ENCODE results near the gene PAK5. TPM values are rescaled to one million over a fixed set of nuclear protein-coding genes. Genes with fewer than 3 reads are reported as not detected.

Gene PAK5
- total and polyA plus RNA-seq, 10 donors, result not detected

DNA sequence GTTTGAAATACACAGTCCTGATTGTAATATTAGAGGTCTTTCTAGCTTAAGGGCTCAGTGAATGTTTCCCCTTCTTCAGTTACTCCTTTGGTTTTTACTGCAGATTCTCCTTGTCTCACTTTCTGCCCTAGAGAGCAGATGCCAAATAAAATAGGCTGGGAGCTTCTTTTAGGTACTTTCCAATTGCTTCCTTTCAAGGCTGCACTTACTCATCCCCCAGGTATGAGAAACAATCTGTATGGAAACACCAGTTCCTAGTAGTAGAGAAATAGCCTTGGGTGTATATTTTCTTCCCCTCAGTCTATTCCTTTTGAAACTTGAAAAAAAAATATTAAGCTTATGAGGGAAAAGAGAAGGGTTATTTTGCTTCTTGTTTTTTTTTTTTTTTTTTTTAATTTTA, 139.7 kb downstream of the PAK5 start:
- no peak overlapping the region for H3K27ac ChIP-seq
- H3K36me3 ChIP-seq, result no peaks in the 10 kb centered on the region
- intact Hi-C loops (cut with DNase I; ENCODE audit: low total_unique reads), result no loop called here
- H3K9me3 ChIP-seq, result no peaks in the 10 kb centered on the region
- TF ChIP-seq POLR2A (IDR thresholded peaks at IDR 0.05) (no peak), CTCF (IDR thresholded peaks at IDR 0.05 in 8 of 11, conservative IDR thresholded peaks at IDR 0.05 in 3 of 11) (no peak), POLR2AphosphoS5 (IDR thresholded peaks at IDR 0.05) (no peak)
- H3K27me3 ChIP-seq (replicated peaks in 1 of 7), result no peaks in the 10 kb centered on the region
- H3K4me1 ChIP-seq, result no peaks in the 10 kb centered on the region
- H3K4me3 ChIP-seq, result no peak overlapping the region
- no peak for DNase-seq

GRCh38 chr20:9689041-9689440, 149.8 kb downstream of the PAK5 start:
- no peak overlapping the region for H3K27ac ChIP-seq
- intact Hi-C loops (cut with DNase I; ENCODE audit: low total_unique reads), result no loop called here
- TF ChIP-seq CTCF (IDR thresholded peaks at IDR 0.05 in 8 of 11, conservative IDR thresholded peaks at IDR 0.05 in 3 of 11) (no peak), POLR2A (IDR thresholded peaks at IDR 0.05) (no peak), POLR2AphosphoS5 (IDR thresholded peaks at IDR 0.05) (no peak)
- H3K9me3 ChIP-seq, result no peaks in the 10 kb centered on the region
- WGBS, 5 donors, result 46 to 58% (median 49%) methylated on average over 5 of the region's 5 CpGs
- no peaks in the 10 kb centered on the region for H3K4me1 ChIP-seq
- no peak overlapping the region for H3K4me3 ChIP-seq
- H3K36me3 ChIP-seq, result no peaks in the 10 kb centered on the region
- H3K27me3 ChIP-seq (replicated peaks in 1 of 7), result no peaks in the 10 kb centered on the region
- no peak for DNase-seq

GRCh38 chr20:9686866-9687265, 152.0 kb downstream of the PAK5 start:
- Histone ChIP-seq H3K27ac (no peak overlapping the region), H3K27me3 (replicated peaks in 1 of 7) (no peaks in the 10 kb centered on the region), H3K4me3 (no peak overlapping the region), H3K36me3 (no peaks in the 10 kb centered on the region), H3K4me1 (no peaks in the 10 kb centered on the region), H3K9me3 (no peaks in the 10 kb centered on the region)
- no peak for DNase-seq
- 81 to 94% (median 86%) methylated on average over 2 of the region's 2 CpGs for WGBS, 5 donors
- TF ChIP-seq CTCF (IDR thresholded peaks at IDR 0.05 in 8 of 11, conservative IDR thresholded peaks at IDR 0.05 in 3 of 11), result no peak
- TF ChIP-seq POLR2A (IDR thresholded peaks at IDR 0.05), result no peak
- TF ChIP-seq POLR2AphosphoS5 (IDR thresholded peaks at IDR 0.05), result no peak
- intact Hi-C loops (cut with DNase I; ENCODE audit: low total_unique reads), result no loop called here

DNA sequence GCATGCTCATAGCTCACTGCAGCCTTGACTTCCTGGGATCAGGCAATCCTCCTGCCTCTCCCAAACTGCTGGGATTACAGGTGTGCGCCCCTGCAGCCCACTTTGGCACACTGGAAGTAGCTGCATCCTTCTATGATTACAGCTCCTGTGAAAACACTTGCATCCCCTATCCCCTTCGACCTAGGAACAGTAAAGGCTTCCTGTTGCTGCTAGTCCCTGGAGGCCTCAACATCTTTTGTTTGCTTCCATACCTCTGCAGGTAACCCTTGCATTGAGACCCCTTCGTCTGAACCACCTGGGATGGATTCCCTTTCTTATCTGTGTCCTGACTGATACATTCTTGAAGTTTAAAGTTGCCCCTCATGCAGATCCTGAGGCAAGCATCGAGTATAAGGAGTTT, 152.4 kb downstream of the PAK5 start:
- WGBS, 5 donors, result 37 to 53% (median 45%) methylated on average over 4 of the region's 4 CpGs
- intact Hi-C loops (cut with DNase I; ENCODE audit: low total_unique reads), result no loop called here
- Histone ChIP-seq H3K9me3 (no peaks in the 10 kb centered on the region), H3K4me3 (no peak overlapping the region), H3K4me1 (no peaks in the 10 kb centered on the region), H3K36me3 (no peaks in the 10 kb centered on the region), H3K27me3 (replicated peaks in 1 of 7) (no peaks in the 10 kb centered on the region), H3K27ac (no peak overlapping the region)
- no peak for DNase-seq
- TF ChIP-seq CTCF (IDR thresholded peaks at IDR 0.05 in 8 of 11, conservative IDR thresholded peaks at IDR 0.05 in 3 of 11), result no peak
- TF ChIP-seq POLR2A (IDR thresholded peaks at IDR 0.05), result no peak
- TF ChIP-seq POLR2AphosphoS5 (IDR thresholded peaks at IDR 0.05), result no peak

Measured in spleen (tissue), 11 donors.